HepG2 (cell line): ENCODE measurements around the gene RBM8A. TPM values are rescaled to one million over a fixed set of nuclear protein-coding genes. Genes with fewer than 3 reads are reported as not detected.

Experiments used
- BRD4 ChIP-seq: sonication (generic); formaldehyde crosslinking; IDR thresholded peaks from 2 replicates; pipeline ENCODE4 v1.4.0; 2020; ENCODE audit warnings: missing genetic modification reagents
- BRF2 ChIP-seq: sonication (generic); formaldehyde crosslinking; IDR thresholded peaks from 2 replicates; pipeline ENCODE4 v1.8.1; 2022; ENCODE audit warnings: mild to moderate bottlenecking, missing genetic modification reagents
- FOSL2 ChIP-seq: sonication (generic); formaldehyde crosslinking; IDR thresholded peaks from 2 replicates; pipeline ENCODE4 v1.4.0; 2020; ENCODE audit warnings: missing genetic modification reagents
- HDAC6 ChIP-seq: fragments of 200-600 bp; sonication (generic); IDR thresholded peaks from 2 replicates; pipeline ENCODE4 v1.7.0; 2017; ENCODE audit warnings: mild to moderate bottlenecking, antibody characterized with exemption, low read length, low read depth
- MAFK ChIP-seq, 2 experiments: IDR thresholded peaks in 1 of 2; conservative IDR thresholded peaks in 1 of 2; 2 replicates each; pipeline ENCODE4 v1.6.1; 2011; ENCODE audit warnings: improper control_type of control experiment in 2 of 2, low read length in 2 of 2
- NFYC ChIP-seq: IDR thresholded peaks from 2 replicates; pipeline ENCODE4 v1.6.1; 2016; ENCODE audit warnings: missing genetic modification reagents, missing compliant biosample characterization
- NR2F1 ChIP-seq, 2 experiments: fragments of 450-650 bp in 1 of 2; formaldehyde crosslinking in 1 of 2; IDR thresholded peaks; 2 replicates each; pipeline versions ENCODE4 v1.5.0 to v1.6.1; 2016 to 2020; ENCODE audit warnings: mild to moderate bottlenecking in 1 of 2, missing compliant biosample characterization in 1 of 2, missing genetic modification reagents in 1 of 2, moderate library complexity in 1 of 2
- RFXANK ChIP-seq: IDR thresholded peaks from 2 replicates; pipeline ENCODE4 v1.6.1; 2016
- SIX1 ChIP-seq: sonication (generic); formaldehyde crosslinking; IDR thresholded peaks from 2 replicates; pipeline ENCODE4 v1.4.0; 2020; ENCODE audit warnings: missing genetic modification reagents, borderline replicate concordance
- SKIL ChIP-seq: sonication (generic); formaldehyde crosslinking; IDR thresholded peaks from 2 replicates; pipeline ENCODE4 v1.8.0; 2022; ENCODE audit warnings: missing genetic modification reagents, mild to moderate bottlenecking, moderate library complexity, borderline replicate concordance
- SOX5 ChIP-seq: IDR thresholded peaks from 2 replicates; pipeline ENCODE4 v1.6.1; 2016; ENCODE audit warnings: borderline replicate concordance
- TGIF2 ChIP-seq: IDR thresholded peaks from 2 replicates; pipeline ENCODE4 v1.6.1; 2016; ENCODE audit warnings: control low read depth, missing compliant biosample characterization
- THAP8 ChIP-seq: sonication (generic); formaldehyde crosslinking; IDR thresholded peaks from 2 replicates; pipeline ENCODE4 v1.5.1; 2020; ENCODE audit warnings: missing genetic modification reagents, mild to moderate bottlenecking, borderline replicate concordance
- ZFP91 ChIP-seq: sonication (generic); formaldehyde crosslinking; IDR thresholded peaks from 2 replicates; pipeline ENCODE4 v1.9.0; 2022; ENCODE audit warnings: missing genetic modification reagents, mild to moderate bottlenecking, borderline replicate concordance
- ZKSCAN1 ChIP-seq: fragments of 150-350 bp; IDR thresholded peaks from 2 replicates; pipeline ENCODE4 v1.6.1; 2014; ENCODE audit warnings: low read length
- ZKSCAN8 ChIP-seq: IDR thresholded peaks from 2 replicates; pipeline ENCODE4 v1.6.1; 2016; ENCODE audit warnings: borderline replicate concordance, missing genetic modification reagents, missing compliant biosample characterization
- ZNF124 ChIP-seq: sonication (generic); formaldehyde crosslinking; IDR thresholded peaks from 2 replicates; pipeline ENCODE4 v1.4.0; 2020; ENCODE audit warnings: missing genetic modification reagents
- ZNF296 ChIP-seq: sonication (generic); formaldehyde crosslinking; conservative IDR thresholded peaks from 2 replicates; pipeline ENCODE4 v1.5.0; 2020; ENCODE audit warnings: mild to moderate bottlenecking, missing genetic modification reagents
- ZNF451 ChIP-seq: sonication (generic); formaldehyde crosslinking; IDR thresholded peaks from 2 replicates; pipeline ENCODE4 v1.5.0; 2020; ENCODE audit warnings: mild to moderate bottlenecking, missing genetic modification reagents
- ZNF468 ChIP-seq: sonication (generic); formaldehyde crosslinking; IDR thresholded peaks from 2 replicates; pipeline ENCODE4 v1.8.0; 2022; ENCODE audit warnings: mild to moderate bottlenecking, moderate library complexity, missing genetic modification reagents
- ZNF510 ChIP-seq: sonication (generic); formaldehyde crosslinking; IDR thresholded peaks from 2 replicates; pipeline ENCODE4 v1.4.0; 2020; ENCODE audit warnings: low read depth, mild to moderate bottlenecking, missing genetic modification reagents
- ZNF746 ChIP-seq: sonication (generic); formaldehyde crosslinking; IDR thresholded peaks from 2 replicates; pipeline ENCODE4 v1.8.0; 2022; ENCODE audit warnings: mild to moderate bottlenecking, missing genetic modification reagents
- ZNF883 ChIP-seq: sonication (generic); formaldehyde crosslinking; IDR thresholded peaks from 2 replicates; pipeline ENCODE4 v1.5.1; 2020; ENCODE audit warnings: mild to moderate bottlenecking, missing genetic modification reagents; ENCODE audit errors: not compliant biosample characterization
- polyA plus RNA-seq, 8 experiments: library from polyadenylated mRNA; depleted of rRNA in 3 of 8; stranded (reverse) in 7 of 8; unstranded in 1 of 8; fragments of >200 nt; fragmentation: Illumina TruSeq in 4 of 8; extraction: Trizol in 4 of 8; gene quantifications; 2 replicates each; pipeline versions ENCODE4 v1.2.1 to v1.2.3, GENCODE V29; 2011 to 2016; ENCODE audit warnings: low read depth in 4 of 8, missing spikeins in 1 of 8, mixed read lengths in 1 of 8; ENCODE audit not compliant: insufficient read depth in 1 of 8
- total RNA-seq, 5 experiments: library from RNA; depleted of rRNA; stranded (reverse); fragments of >200 nt; fragmentation: Illumina TruSeq; extraction: Trizol; gene quantifications; 2 replicates each; pipeline ENCODE4 v1.2.3, GENCODE V29; 2016; ENCODE audit warnings: low read depth in 1 of 5

RBM8A gene
- total and polyA plus RNA-seq, 2 of the 13 experiments (the other 11 are each of a cell fraction or from before 2014, with no cell fraction given): 106 to 162 TPM

- no peak for TF ChIP-seq SKIL
- TF ChIP-seq NFYC (CRISPR knock-in tag): peak; percentile 33; the same call in 1 of the 2 replicates
- peak; percentile 97 for TF ChIP-seq FOSL2
- peak; percentile 34; the same call in 1 of the 2 replicates for TF ChIP-seq BRF2 (CRISPR knock-in tag)
- 0 out of 2 replicates have a peak, but pooled peaks have one; percentile 64 for TF ChIP-seq RFXANK
- TF ChIP-seq THAP8 (CRISPR knock-in tag): no peak
- TF ChIP-seq ZNF883 (CRISPR knock-in tag): no peak
- TF ChIP-seq ZKSCAN1: no peak
- no peak for TF ChIP-seq HDAC6
- TF ChIP-seq ZNF468: no peak
- TF ChIP-seq ZNF296 (CRISPR knock-in tag): no peak
- TF ChIP-seq TGIF2 (CRISPR knock-in tag): peak; percentile 53; the same call in 1 of the 2 replicates
- peak; percentile 87; the same call in 1 of the 2 replicates for TF ChIP-seq ZKSCAN8 (CRISPR knock-in tag)
- no peak for TF ChIP-seq ZNF451 (CRISPR knock-in tag)
- TF ChIP-seq ZNF510 (CRISPR knock-in tag): no peak
- peak; percentile 62; the same call in 1 of the 2 replicates for TF ChIP-seq ZNF124 (CRISPR knock-in tag)
- peak; percentile 69; the same call in 1 of the 2 replicates for TF ChIP-seq SOX5 (CRISPR knock-in tag)
- no peak for TF ChIP-seq NR2F1 (CRISPR knock-in tag; IDR thresholded peaks at IDR 0.05)
- peak; percentile 79; the same call in 1 of the 2 replicates for TF ChIP-seq ZFP91 (CRISPR knock-in tag)
- TF ChIP-seq SIX1 (CRISPR knock-in tag): peak; percentile 99
- peak; percentile 84 for TF ChIP-seq ZNF746 (CRISPR knock-in tag)
- 0 out of 2 replicates have a peak, but pooled peaks have one; percentile 59 for TF ChIP-seq BRD4
- no peak for TF ChIP-seq MAFK (conservative IDR thresholded peaks at IDR 0.05 in 1 of 2, IDR thresholded peaks at IDR 0.05 in 1 of 2; ENCODE audit: low read length in 2 of 2)
These were observed 35.4 kb downstream of the RBM8A start (continued) for GRCh38 chr1:145891587-145892485.
